ENCODE results near the gene B3GNT5.

B3GNT5 gene

GRCh38 chr3:183252973-183253527, at the start of gene B3GNT5:
Gene B3GNT5 (plus strand): TSS chr3:183253253. CDS start chr3:183269799, 16,546 bp downstream.
- DNase-seq, result peak in 1 of 56 donors; percentile 23

- no peak for DNase-seq
Measured at GRCh38 chr3:183203670-183204069, 49.4 kb upstream of the B3GNT5 start.

- DNase-seq, result no peak
Measured at GRCh38 chr3:183208260-183208659, 44.8 kb upstream of the B3GNT5 start.

- DNase-seq, result no peak
Measured at GRCh38 chr3:183208800-183209199, 44.3 kb upstream of the B3GNT5 start.

- no peak for DNase-seq
Measured at GRCh38 chr3:183210341-183210740, 42.7 kb upstream of the B3GNT5 start.

GRCh38 chr3:183210862-183211341, 42.2 kb upstream of the B3GNT5 start:
- peak in 3 of 56 donors; percentile 6 to 31 (median 19) for DNase-seq

- DNase-seq, result peak in 3 of 56 donors; percentile 13 to 19 (median 15)
Measured at GRCh38 chr3:183211352-183211751, 41.7 kb upstream of the B3GNT5 start.

- no peak for DNase-seq
Measured at GRCh38 chr3:183212096-183212495, 41.0 kb upstream of the B3GNT5 start.

GRCh38 chr3:183212565-183212964, 40.5 kb upstream of the B3GNT5 start:
- peak in 6 of 56 donors; percentile 4 to 26 (median 16) for DNase-seq

- no peak for DNase-seq
Measured at GRCh38 chr3:183213415-183214276, 39.4 kb upstream of the B3GNT5 start.

- DNase-seq, result no peak
Measured at GRCh38 chr3:183214277-183214612, 38.8 kb upstream of the B3GNT5 start.

- DNase-seq, result no peak
Measured at GRCh38 chr3:183215591-183216202, 37.4 kb upstream of the B3GNT5 start.

GRCh38 chr3:183217548-183218332, 35.3 kb upstream of the B3GNT5 start:
- no peak for DNase-seq

- no peak for DNase-seq
Measured at GRCh38 chr3:183218826-183219225, 34.2 kb upstream of the B3GNT5 start.

- no peak for DNase-seq
Measured at GRCh38 chr3:183220828-183221227, 32.2 kb upstream of the B3GNT5 start.

GRCh38 chr3:183222631-183223235, 30.3 kb upstream of the B3GNT5 start:
- DNase-seq, result no peak

GRCh38 chr3:183224180-183224970, 28.7 kb upstream of the B3GNT5 start:
- peak in 2 of 56 donors; percentile 9 to 27 for DNase-seq

- no peak for DNase-seq
Measured at GRCh38 chr3:183226333-183226890, 26.6 kb upstream of the B3GNT5 start.

GRCh38 chr3:183227586-183227985, 25.5 kb upstream of the B3GNT5 start:
- no peak for DNase-seq

GRCh38 chr3:183229178-183229577, 23.9 kb upstream of the B3GNT5 start:
- DNase-seq, result no peak
